Measurements from ENCODE around the gene TTLL10.
"Not testable (repeated sequence)": the region's sequence is repeated elsewhere in the genome, so short reads cannot be mapped to it uniquely, and the experiment has no call there.

TTLL10 gene

GRCh38 chr1:1151306-1151705, 22.4 kb upstream of the TTLL10 start:
- no peaks in the 10 kb centered on the region for H3K4me1 ChIP-seq (ENCODE audit: control insufficient read depth, insufficient read depth, low read length)
- H3K4me3 ChIP-seq (ENCODE audit: low read length in 2 of 2) = no peak overlapping the region
- no peaks in the 10 kb centered on the region for H3K36me3 ChIP-seq (ENCODE audit: control insufficient read depth in 2 of 2, insufficient read depth in 2 of 2, low read length in 2 of 2)
- H3K9ac ChIP-seq (ENCODE audit: low read length in 2 of 2) = no peak overlapping the region
- H3K27ac ChIP-seq (ENCODE audit: low read length) = no peak overlapping the region
- H3K9me3 ChIP-seq (ENCODE audit: control insufficient read depth in 2 of 2, low read length in 2 of 2) = no peaks in the 10 kb centered on the region
- no peaks in the 10 kb centered on the region for H3K27me3 ChIP-seq (ENCODE audit: control insufficient read depth in 1 of 2, insufficient read depth in 2 of 2, low read length in 2 of 2)

GRCh38 chr1:1152431-1152830, 21.2 kb upstream of the TTLL10 start:
- H3K9me3 ChIP-seq (ENCODE audit: control insufficient read depth in 2 of 2, low read length in 2 of 2); H3K4me1 ChIP-seq (ENCODE audit: control insufficient read depth, insufficient read depth, low read length); H3K27me3 ChIP-seq (ENCODE audit: control insufficient read depth in 1 of 2, insufficient read depth in 2 of 2, low read length in 2 of 2); H3K9ac ChIP-seq (ENCODE audit: low read length in 2 of 2); H3K27ac ChIP-seq (ENCODE audit: low read length); H3K4me3 ChIP-seq (ENCODE audit: low read length in 2 of 2); H3K36me3 ChIP-seq (ENCODE audit: control insufficient read depth in 2 of 2, insufficient read depth in 2 of 2, low read length in 2 of 2): not testable (repeated sequence)

GRCh38 chr1:1153215-1153614, 20.5 kb upstream of the TTLL10 start:
- not testable (repeated sequence) for H3K36me3 ChIP-seq (ENCODE audit: control insufficient read depth in 2 of 2, insufficient read depth in 2 of 2, low read length in 2 of 2); H3K9ac ChIP-seq (ENCODE audit: low read length in 2 of 2); H3K27me3 ChIP-seq (ENCODE audit: control insufficient read depth in 1 of 2, insufficient read depth in 2 of 2, low read length in 2 of 2); H3K27ac ChIP-seq (ENCODE audit: low read length); H3K4me3 ChIP-seq (ENCODE audit: low read length in 2 of 2); H3K9me3 ChIP-seq (ENCODE audit: control insufficient read depth in 2 of 2, low read length in 2 of 2); H3K4me1 ChIP-seq (ENCODE audit: control insufficient read depth, insufficient read depth, low read length)

GRCh38 chr1:1153874-1154273, 19.8 kb upstream of the TTLL10 start:
- Histone ChIP-seq H3K4me1 (ENCODE audit: control insufficient read depth, insufficient read depth, low read length) (peaks cover 15% of the 10 kb centered on the region), H3K27me3 (ENCODE audit: control insufficient read depth in 1 of 2, insufficient read depth in 2 of 2, low read length in 2 of 2) (no peaks in the 10 kb centered on the region), H3K9me3 (ENCODE audit: control insufficient read depth in 2 of 2, low read length in 2 of 2) (no peaks in the 10 kb centered on the region), H3K4me3 (ENCODE audit: low read length in 2 of 2) (no peak overlapping the region), H3K36me3 (ENCODE audit: control insufficient read depth in 2 of 2, insufficient read depth in 2 of 2, low read length in 2 of 2) (no peaks in the 10 kb centered on the region), H3K27ac (ENCODE audit: low read length) (no peak overlapping the region), H3K9ac (ENCODE audit: low read length in 2 of 2) (no peak overlapping the region)

- no peaks in the 10 kb centered on the region for H3K36me3 ChIP-seq (ENCODE audit: control insufficient read depth in 2 of 2, insufficient read depth in 2 of 2, low read length in 2 of 2)
- H3K4me3 ChIP-seq (ENCODE audit: low read length in 2 of 2) = no peak overlapping the region
- H3K27me3 ChIP-seq (ENCODE audit: control insufficient read depth in 1 of 2, insufficient read depth in 2 of 2, low read length in 2 of 2) = no peaks in the 10 kb centered on the region
- H3K9me3 ChIP-seq (ENCODE audit: control insufficient read depth in 2 of 2, low read length in 2 of 2) = no peaks in the 10 kb centered on the region
- H3K4me1 ChIP-seq (ENCODE audit: control insufficient read depth, insufficient read depth, low read length) = peaks cover 16% of the 10 kb centered on the region
- H3K9ac ChIP-seq (ENCODE audit: low read length in 2 of 2) = no peak overlapping the region
- no peak overlapping the region for H3K27ac ChIP-seq (ENCODE audit: low read length)
Measured at GRCh38 chr1:1155258-1155657, 18.4 kb upstream of the TTLL10 start.

GRCh38 chr1:1156140-1157032, 17.3 kb upstream of the TTLL10 start:
- no peaks in the 10 kb centered on the region for H3K27me3 ChIP-seq (ENCODE audit: control insufficient read depth in 1 of 2, insufficient read depth in 2 of 2, low read length in 2 of 2)
- H3K4me1 ChIP-seq (ENCODE audit: control insufficient read depth, insufficient read depth, low read length) = peaks cover 16% of the 10 kb centered on the region
- no peak overlapping the region for H3K4me3 ChIP-seq (ENCODE audit: low read length in 2 of 2)
- no peak overlapping the region for H3K27ac ChIP-seq (ENCODE audit: low read length)
- H3K9ac ChIP-seq (ENCODE audit: low read length in 2 of 2) = no peak overlapping the region
- H3K9me3 ChIP-seq (ENCODE audit: control insufficient read depth in 2 of 2, low read length in 2 of 2) = no peaks in the 10 kb centered on the region
- H3K36me3 ChIP-seq (ENCODE audit: control insufficient read depth in 2 of 2, insufficient read depth in 2 of 2, low read length in 2 of 2) = no peaks in the 10 kb centered on the region

GRCh38 chr1:1157033-1157365, 16.7 kb upstream of the TTLL10 start:
- Histone ChIP-seq H3K27me3 (ENCODE audit: control insufficient read depth in 1 of 2, insufficient read depth in 2 of 2, low read length in 2 of 2) (no peaks in the 10 kb centered on the region), H3K27ac (ENCODE audit: low read length) (no peak overlapping the region), H3K36me3 (ENCODE audit: control insufficient read depth in 2 of 2, insufficient read depth in 2 of 2, low read length in 2 of 2) (no peaks in the 10 kb centered on the region), H3K9ac (ENCODE audit: low read length in 2 of 2) (no peak overlapping the region), H3K4me3 (ENCODE audit: low read length in 2 of 2) (no peak overlapping the region), H3K9me3 (ENCODE audit: control insufficient read depth in 2 of 2, low read length in 2 of 2) (no peaks in the 10 kb centered on the region), H3K4me1 (ENCODE audit: control insufficient read depth, insufficient read depth, low read length) (peaks cover 16% of the 10 kb centered on the region)

- peak overlapping the region; percentile 83 to 88 for H3K9ac ChIP-seq (ENCODE audit: low read length in 2 of 2)
- no peaks in the 10 kb centered on the region for H3K27me3 ChIP-seq (ENCODE audit: control insufficient read depth in 1 of 2, insufficient read depth in 2 of 2, low read length in 2 of 2)
- H3K36me3 ChIP-seq (ENCODE audit: control insufficient read depth in 2 of 2, insufficient read depth in 2 of 2, low read length in 2 of 2) = no peaks in the 10 kb centered on the region
- peak overlapping the region; percentile 82 for H3K27ac ChIP-seq (ENCODE audit: low read length)
- peak overlapping the region; percentile 74 to 79 for H3K4me3 ChIP-seq (ENCODE audit: low read length in 2 of 2)
- no peaks in the 10 kb centered on the region for H3K9me3 ChIP-seq (ENCODE audit: control insufficient read depth in 2 of 2, low read length in 2 of 2)
- peaks cover 16% of the 10 kb centered on the region for H3K4me1 ChIP-seq (ENCODE audit: control insufficient read depth, insufficient read depth, low read length)
Measured at GRCh38 chr1:1157426-1157913, 16.2 kb upstream of the TTLL10 start.

GRCh38 chr1:1157914-1158710, 15.6 kb upstream of the TTLL10 start:
- H3K36me3 ChIP-seq (ENCODE audit: control insufficient read depth in 2 of 2, insufficient read depth in 2 of 2, low read length in 2 of 2) = no peaks in the 10 kb centered on the region
- H3K4me1 ChIP-seq (ENCODE audit: control insufficient read depth, insufficient read depth, low read length) = peaks cover 16% of the 10 kb centered on the region
- H3K27ac ChIP-seq (ENCODE audit: low read length) = peak overlapping the region; percentile 82
- H3K9me3 ChIP-seq (ENCODE audit: control insufficient read depth in 2 of 2, low read length in 2 of 2) = no peaks in the 10 kb centered on the region
- H3K9ac ChIP-seq (ENCODE audit: low read length in 2 of 2) = peak overlapping the region; percentile 83 to 88
- peak overlapping the region; percentile 74 to 79 for H3K4me3 ChIP-seq (ENCODE audit: low read length in 2 of 2)
- peaks cover 0 to 6% of the 10 kb centered on the region in 2 donors for H3K27me3 ChIP-seq (ENCODE audit: control insufficient read depth in 1 of 2, insufficient read depth in 2 of 2, low read length in 2 of 2)

- Histone ChIP-seq H3K36me3 (ENCODE audit: control insufficient read depth in 2 of 2, insufficient read depth in 2 of 2, low read length in 2 of 2) (no peaks in the 10 kb centered on the region), H3K9me3 (ENCODE audit: control insufficient read depth in 2 of 2, low read length in 2 of 2) (no peaks in the 10 kb centered on the region), H3K27ac (ENCODE audit: low read length) (no peak overlapping the region), H3K4me3 (ENCODE audit: low read length in 2 of 2) (no peak overlapping the region), H3K4me1 (ENCODE audit: control insufficient read depth, insufficient read depth, low read length) (peaks cover 16% of the 10 kb centered on the region), H3K9ac (ENCODE audit: low read length in 2 of 2) (no peak overlapping the region), H3K27me3 (ENCODE audit: control insufficient read depth in 1 of 2, insufficient read depth in 2 of 2, low read length in 2 of 2) (peaks cover 6 to 20% of the 10 kb centered on the region in 2 donors)
Measured at GRCh38 chr1:1160281-1160930, 13.3 kb upstream of the TTLL10 start.

Measured in stomach smooth muscle (tissue), 2 donors.